ENCODE measurements around the gene CENPV.
"Not testable (repeated sequence)": the region's sequence is repeated elsewhere in the genome, so short reads cannot be mapped to it uniquely, and the experiment has no call there.

DNA sequence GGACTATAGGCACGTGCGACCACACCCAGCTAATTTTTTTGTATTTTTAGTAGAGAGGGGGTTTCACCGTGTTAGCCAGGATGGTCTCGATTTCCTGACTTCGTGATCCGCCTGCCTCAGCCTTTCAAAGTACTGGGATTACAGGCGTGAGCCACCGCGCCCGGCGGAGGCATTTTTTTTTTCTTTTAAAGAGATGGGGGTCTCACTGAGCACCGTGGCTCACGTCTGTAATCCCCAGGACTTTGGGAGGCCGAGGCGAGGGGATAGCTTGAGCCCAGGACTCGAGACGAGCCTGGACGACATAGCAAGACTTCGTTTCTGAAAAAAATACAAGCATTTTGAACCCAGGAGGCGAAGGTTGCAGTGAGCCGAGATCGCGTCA lies 32.8 kb upstream of the CENPV start:
- not testable (repeated sequence) for TF ChIP-seq SIN3A (IDR thresholded peaks at IDR 0.05; ENCODE audit: borderline replicate concordance, insufficient read depth, low read depth, low read length); POLR2AphosphoS5 (IDR thresholded peaks at IDR 0.05; ENCODE audit: low read depth, low read length); TCF7L2 (IDR thresholded peaks at IDR 0.05; ENCODE audit: low read depth, low read length)
- TF ChIP-seq, protein P1, sequence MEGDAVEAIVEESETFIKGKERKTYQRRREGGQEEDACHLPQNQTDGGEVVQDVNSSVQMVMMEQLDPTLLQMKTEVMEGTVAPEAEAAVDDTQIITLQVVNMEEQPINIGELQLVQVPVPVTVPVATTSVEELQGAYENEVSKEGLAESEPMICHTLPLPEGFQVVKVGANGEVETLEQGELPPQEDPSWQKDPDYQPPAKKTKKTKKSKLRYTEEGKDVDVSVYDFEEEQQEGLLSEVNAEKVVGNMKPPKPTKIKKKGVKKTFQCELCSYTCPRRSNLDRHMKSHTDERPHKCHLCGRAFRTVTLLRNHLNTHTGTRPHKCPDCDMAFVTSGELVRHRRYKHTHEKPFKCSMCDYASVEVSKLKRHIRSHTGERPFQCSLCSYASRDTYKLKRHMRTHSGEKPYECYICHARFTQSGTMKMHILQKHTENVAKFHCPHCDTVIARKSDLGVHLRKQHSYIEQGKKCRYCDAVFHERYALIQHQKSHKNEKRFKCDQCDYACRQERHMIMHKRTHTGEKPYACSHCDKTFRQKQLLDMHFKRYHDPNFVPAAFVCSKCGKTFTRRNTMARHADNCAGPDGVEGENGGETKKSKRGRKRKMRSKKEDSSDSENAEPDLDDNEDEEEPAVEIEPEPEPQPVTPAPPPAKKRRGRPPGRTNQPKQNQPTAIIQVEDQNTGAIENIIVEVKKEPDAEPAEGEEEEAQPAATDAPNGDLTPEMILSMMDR (IDR thresholded peaks at IDR 0.05) = not testable (repeated sequence)

Measured in Panc1 (cell line).